CD4-positive, alpha-beta T cell treated with Interleukin-1 beta for 1 hour (primary cell): ENCODE measurements around the gene RUNX1.
A peak's percentile ranks its signal among the peaks of the same experiment; 100 is the strongest.

Source experiments
- DNase-seq, 2 donors: peaks; one replicate each; pipeline ENCODE4 v3.0.0-alpha.2; 2020 to 2022

RUNX1 gene

DNA sequence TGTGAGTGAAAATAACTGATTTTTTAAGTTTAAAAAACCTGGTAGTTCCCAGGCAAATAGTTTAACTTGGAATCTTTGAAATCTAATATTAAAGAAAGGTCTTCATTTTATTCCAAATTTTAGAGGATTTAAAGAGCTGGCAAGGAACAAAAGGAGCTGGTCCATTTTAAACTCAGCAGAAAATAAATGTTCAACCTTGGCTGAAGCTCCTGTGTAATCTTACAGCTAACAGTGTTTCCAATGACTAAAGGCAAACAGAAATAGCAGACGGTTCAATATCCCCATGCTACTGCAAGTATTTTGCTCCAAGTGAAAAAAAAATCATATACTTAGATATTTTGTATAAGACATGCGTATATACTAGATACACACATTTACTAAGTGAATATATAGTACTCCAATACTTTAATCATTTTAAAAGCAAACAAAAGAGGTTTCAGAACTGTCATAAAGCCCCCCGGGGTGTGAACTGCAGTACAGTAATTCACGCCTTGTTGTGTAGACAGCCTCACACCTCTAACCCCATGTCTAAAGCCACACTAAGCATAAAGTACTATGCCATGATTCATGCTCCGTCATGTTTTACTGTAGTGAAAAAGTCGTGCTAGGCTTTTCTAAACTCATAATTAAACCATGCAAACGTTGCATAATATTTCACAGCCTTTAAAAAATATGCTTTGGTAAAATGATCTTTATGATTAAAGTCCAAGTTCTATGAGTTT lies 248.1 kb downstream of the RUNX1 start:
- DNase-seq = peak in 1 of 2 donors; percentile 11

DNA sequence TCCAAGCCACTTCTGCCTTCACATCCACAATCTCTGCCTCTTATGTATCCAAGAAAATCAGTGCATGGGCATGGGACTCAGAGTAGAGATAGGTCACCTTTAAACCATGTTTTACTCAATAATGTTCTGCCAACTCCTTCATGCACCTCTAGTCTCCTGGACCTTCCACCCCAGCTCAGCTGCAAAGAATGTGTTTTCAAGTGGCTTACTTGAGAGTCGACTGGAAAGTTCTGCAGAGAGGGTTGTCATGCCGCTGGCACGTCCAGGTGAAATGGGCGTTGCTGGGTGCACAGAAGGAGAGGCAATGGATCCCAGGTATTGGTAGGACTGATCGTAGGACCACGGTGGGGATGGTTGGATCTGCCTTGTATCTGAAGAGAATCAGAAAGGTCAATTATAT lies 250.0 kb downstream of the RUNX1 start:
- no peak for DNase-seq

DNA sequence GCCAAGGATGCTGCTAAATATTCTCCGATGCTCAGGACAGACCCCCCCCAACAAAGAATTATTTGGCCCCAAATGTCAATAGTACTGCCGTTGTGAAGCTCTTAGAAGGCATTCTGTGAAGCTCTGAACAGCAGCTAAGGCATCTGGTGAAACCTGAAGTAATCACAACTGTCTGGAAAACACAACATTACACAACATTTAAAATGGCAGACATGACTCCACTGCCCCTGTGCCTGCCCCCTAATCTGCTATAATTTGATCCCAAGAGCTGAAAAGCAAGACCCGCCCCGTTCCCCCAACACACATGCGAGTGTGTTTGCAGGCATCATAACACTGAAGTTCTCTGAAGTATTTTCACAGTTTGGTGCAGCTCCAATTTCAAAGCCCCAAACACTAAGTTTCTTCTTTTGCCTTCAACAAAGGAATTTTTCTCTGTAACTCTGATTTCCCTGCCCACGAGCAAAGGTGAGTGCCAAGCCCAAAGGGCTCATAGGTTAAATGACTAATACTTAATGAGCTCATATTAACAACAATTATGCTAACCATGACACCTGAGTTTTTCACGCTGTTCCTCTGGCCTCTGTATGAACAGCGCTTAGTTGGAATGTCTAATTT lies 251.1 kb downstream of the RUNX1 start:
- DNase-seq = no peak

DNA sequence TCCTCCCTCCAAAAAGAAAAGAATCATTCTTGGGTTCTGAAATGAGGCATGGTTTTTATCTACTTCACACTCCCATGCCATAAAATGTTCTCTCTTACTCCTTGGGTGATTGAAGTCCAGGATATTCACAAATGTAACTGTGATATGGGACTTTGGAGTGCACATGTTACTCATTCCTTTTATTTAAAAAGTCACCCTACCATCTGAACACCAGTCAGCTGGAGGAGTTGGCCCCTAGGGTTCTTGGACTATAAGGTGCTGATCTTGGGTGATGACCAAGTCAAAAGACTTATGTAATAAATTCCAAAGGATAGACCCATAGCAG lies 251.9 kb downstream of the RUNX1 start:
- no peak for DNase-seq

DNA sequence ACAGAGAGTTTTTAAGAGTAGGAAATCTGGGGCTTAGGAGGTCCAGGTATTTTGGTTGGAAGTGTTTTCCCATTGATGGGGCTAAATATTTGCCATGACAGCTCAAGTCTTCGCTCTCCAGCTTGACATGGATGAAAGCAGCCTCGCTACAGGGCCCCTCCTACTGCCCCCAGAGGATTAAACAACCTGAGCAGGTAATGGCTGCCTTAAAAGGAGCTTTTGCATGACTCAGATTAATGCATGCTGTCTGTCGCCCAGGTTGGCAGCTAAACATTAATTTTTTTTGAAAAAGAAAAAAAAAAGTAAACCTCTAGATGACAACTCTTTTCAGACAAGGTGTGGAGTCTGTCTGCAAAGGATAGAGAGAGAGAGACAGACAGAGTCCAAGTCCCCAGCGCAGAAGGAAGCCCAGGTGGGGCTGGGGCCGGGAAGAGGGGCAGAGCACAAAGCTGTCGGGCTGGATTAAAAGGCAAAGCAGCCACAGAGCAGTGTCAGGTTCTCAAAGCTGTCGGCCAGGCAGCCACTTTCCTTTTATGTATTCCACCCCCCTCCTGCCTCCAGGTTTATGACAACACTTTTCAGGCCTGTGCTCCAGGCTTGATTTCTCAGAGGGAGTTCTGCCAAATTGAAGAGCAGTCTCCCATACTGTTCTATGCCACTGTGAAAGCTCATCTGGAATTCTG lies 252.4 kb downstream of the RUNX1 start:
- DNase-seq = no peak

DNA sequence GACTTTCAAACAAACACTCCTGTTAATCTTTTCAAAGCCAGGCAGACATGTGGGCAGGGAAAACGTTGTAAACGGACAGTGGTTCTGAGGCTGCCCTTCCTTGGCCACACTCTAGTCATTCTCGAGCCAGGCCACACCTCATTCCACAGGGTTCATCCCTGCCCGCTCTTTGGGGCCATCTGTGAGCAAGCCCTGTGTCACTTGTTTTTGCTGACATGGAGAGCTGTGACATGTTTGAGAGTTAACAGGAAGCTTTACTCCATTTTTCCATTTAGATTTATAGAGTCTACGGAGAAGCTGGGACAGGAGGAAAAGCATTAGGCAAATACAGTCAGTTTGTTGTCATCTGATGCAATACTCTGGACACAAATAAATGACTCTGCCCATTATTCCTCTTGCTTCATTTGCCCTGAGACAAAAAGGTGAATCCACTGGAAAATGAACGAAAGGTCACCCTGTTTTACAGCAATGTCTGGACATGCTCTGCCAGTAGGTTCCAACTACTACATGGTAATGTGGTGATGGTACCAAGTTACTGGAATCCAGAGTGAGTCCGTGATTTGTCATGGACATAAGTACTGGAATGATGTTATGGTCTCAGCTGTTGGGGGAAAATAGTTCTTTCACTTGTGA lies 253.4 kb downstream of the RUNX1 start:
- DNase-seq = no peak

DNA sequence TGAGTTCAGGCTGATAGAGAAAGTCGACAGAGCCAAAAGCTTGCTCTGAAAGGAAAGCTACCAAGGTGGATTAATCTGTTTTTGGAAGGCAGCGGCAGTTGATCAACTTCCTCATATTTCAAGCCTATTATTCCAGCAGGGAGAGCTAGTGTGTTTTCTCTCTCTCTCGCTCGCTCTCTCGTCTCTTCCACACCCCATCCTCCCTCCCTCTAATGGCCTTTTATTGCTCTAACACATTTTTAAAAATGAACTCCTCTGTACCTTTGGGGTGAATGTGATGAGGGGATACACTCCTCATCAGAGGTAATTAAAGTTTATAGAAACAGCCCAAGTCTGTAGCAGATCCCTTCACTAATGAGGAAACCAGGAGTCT lies 253.9 kb downstream of the RUNX1 start:
- DNase-seq = no peak

DNA sequence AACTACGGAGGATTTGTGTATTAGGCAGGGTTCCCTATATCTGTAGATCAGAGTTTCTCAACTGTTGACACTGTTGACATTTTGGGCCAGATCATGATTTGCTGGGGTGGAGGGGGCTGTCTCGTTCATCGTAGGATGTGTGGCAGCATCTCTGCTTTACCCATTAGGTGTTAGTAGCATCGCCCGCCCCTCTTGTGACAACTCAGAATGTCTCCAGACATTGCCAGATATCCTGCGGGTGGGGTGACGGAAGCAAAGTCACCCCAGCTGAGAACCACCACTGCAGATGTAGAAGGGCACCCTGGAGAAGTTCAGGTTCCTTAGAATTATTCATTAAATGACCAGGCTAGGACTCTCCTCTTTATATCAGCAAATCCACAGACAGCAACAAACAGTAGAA lies 254.4 kb downstream of the RUNX1 start:
- no peak for DNase-seq

DNA sequence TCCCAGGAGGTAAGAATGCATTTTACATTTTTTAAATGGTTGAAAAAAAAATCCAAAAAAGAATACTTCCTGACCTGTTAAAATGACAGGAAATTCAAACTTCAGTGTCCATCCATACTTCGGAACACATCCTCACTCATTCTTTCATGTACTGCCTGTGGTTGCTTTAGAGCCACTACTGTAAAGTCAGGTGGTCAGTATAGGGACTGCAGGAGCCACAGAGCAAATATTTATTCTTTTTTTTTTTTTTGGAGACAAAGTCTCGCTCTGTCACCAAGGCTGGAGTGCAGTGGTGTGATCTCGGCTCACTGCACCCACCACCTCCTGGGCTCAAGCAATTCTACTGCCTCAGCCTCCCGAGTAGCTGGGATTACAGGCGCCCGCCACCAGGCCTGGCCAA lies 255.6 kb downstream of the RUNX1 start:
- no peak for DNase-seq

DNA sequence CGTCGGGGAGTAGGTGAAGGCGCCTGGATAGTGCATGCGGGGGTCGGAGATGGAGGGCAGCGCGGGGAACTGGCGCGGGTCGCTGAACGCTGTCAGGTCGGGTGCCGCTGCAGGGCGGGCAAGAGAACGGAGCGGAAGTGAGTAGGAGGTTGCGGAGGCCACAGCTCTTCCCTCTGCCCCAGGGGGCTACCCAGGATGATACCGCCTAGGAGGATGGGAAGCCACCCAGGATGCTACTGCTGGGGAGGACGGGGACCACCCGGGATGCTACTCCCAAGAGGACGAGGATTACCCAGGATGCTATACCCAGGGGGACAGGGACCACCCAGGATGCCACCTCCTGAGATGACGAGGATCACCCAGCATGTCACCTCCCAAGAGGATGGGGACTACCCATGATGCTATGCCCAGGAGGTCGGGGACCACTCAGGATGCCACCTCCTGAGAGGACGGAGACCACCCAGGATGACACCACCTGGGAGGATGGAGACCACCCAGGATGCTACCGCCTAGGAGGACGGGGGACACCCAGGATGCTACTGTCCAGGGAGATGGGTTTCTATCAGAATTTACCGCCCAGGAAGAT lies 256.5 kb downstream of the RUNX1 start:
- DNase-seq = no peak

DNA sequence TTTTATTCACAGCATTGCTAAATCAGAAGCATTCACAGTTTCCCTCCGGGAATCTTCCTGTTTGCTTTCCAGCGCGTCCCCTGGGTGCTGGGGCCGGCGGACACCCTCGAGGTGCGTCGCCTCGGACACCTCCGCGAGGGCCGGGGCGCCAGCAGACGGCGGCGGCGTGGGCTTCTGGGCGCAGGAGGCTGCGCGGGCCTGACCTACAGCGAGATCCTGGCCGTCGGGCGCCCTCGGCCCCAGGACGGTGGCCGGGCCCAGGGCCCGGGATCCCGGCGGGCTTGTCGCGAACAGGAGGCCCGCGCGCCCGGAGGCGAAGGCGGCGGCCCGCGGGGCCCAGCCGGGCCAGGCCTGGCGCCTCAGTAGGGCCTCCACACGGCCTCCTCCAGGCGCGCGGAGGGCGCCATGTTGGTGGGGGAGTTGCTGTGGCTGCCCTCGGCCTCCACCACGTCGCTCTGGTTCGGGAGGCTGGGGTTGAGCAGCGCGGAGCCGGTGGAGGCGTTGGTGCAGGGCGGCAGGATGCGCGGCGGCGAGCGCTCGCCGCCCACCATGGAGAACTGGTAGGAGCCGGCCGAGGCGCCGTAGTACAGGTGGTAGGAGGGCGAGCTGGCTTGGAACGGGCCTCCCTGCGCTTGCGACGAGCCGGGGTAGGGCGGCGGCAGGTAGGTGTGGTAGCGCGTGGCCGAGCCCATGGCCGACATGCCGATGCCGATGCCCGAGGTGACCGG lies 257.2 kb downstream of the RUNX1 start:
- no peak for DNase-seq

DNA sequence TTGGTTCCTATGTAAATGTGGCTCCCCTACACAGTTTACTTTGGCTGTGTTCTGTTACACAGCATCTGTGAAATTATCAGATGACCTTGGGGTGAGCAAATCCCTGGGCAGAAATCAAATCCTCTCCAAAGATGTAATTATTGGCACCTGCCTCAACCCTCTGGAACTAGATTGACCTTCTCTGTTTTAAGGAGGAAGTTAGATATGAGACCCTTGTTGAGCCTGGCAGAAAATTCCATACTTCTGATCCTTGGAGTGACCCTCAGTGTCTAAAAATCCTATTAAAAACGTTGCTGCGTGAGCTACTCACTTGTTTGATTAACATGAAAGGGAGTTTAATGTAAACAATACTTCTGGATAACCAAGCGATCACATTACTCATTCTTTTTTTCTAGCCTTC lies 258.3 kb downstream of the RUNX1 start:
- no peak for DNase-seq

DNA sequence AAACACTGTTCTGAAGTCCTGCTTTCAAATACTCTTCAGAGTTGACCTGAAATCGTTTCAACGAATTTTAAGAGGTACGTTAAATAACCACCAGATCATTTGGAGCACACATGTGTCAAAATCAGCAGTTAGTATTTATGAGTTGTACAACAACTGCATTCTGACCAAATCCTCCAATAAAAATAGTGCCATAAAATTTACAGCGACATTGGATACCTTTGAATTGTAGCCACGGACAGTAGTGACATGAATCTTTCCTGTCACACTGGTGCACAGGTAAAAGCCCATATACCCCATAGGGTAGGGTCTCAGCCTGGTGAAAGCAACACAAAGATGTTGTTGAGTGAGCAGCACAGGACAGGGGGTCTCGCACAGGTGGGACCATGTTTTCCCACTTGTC lies 258.8 kb downstream of the RUNX1 start:
- no peak for DNase-seq

DNA sequence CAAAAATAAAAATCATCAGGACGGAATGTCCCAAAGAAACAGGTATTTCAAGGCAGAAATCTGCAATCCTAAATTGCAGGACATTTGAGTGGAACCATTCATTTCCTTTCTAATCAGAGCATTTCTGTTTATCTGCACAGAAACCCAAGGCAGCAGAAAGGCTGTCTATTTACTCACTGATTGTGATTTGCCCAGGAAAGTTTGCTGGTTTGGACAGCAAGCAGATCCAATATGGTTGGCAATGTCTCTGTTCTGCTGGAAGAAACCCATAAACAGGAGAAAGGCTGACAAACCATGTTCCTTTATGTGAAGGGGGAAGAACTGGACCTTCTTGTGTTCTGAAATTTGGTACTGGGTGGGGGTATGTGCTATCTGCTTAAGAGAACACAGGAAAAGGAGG lies 260.2 kb downstream of the RUNX1 start:
- no peak for DNase-seq

DNA sequence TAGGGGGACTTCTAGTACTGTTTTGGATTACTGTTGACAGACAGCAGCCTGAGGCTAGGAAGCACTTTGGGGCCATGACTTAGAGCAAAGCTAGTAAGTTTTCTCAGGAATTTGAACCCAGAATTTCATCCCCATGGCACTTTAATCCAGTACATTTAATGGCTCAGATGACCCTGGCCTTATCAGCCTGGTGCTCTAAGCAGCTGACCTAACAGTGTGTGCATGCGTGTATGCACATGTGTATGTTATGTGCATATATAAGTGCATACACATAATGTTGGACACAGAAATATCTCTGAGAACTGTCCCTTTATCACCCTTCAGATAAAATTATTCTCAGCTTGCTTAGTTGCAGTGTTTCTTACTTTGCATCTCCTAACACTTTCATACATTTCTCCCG lies 265.3 kb downstream of the RUNX1 start:
- no peak for DNase-seq

DNA sequence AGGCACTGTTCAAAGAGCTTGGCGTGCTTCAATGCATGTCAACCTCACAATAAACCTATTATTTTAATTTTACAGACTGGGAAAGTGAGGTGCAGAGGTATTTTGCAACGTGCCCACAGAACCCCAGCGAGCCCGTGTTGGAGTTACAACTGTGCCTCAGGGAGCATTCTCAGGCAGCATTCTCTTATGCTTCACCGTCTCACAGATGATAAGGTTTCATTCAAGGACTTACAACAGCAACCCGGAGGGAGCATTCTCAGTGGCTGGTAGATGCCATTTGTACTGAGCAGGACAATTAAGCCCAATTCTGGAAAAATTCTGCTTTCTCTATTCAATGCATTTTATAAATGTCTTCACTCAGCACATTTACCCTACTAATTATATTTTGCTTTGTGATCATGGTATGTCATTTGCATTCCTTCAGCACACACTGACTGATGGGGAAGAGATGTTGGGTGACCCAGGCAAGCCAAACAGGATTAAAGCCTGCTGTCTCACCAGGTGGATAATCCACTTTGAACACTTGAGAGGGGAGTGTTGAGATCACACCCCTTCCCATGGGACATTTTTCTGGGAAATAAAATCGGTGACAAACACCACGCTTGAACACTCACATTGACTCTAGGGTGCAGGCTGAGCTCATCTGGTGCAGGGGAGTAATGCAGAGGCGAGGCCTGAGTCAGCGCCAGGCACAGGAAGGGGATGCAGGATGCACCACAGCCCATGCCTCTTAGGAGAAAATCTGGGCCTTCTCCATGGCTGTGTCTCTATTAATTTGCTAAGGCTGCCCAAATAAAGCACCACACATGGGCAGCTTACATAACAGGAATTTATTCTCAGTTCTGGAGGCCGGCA lies 266.4 kb downstream of the RUNX1 start:
- DNase-seq = no peak

DNA sequence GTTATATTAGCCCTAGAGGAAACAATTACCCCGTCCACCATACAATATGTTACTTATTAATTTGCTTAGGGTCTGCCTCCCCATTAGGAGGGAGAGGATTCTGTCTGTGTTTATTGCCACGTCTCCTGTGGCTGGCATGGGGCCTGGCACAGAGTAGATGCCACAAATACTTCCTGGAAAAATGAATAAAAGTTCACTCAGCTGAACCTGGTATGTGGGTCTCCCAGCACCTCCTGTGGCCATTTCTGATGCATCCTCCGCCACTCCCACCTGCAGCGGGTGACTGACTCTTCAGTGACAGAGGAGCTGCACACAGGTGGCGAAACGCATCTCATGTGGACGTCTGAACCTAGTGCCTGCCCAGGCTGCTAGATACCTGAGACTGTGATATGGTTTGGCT lies 267.6 kb downstream of the RUNX1 start:
- no peak for DNase-seq

DNA sequence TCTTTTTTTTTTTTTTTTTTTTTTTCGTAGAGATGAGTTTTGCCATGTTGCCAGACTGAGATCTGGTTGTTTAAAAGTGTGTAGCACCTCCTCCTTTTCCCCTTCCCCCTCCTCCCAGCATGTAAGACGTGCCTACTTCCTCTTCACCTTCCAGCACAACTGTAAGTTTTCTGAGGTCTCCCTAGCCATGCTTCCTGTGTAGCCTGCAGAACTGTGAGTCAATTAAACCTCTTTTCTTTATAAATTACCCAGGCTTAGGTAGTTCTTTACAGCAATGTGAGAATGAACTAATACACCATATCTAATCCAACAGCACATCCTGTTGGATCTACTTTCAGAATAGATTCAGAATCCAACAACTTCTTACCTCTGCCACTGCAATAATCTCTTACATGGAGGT lies 269.2 kb downstream of the RUNX1 start:
- no peak for DNase-seq

DNA sequence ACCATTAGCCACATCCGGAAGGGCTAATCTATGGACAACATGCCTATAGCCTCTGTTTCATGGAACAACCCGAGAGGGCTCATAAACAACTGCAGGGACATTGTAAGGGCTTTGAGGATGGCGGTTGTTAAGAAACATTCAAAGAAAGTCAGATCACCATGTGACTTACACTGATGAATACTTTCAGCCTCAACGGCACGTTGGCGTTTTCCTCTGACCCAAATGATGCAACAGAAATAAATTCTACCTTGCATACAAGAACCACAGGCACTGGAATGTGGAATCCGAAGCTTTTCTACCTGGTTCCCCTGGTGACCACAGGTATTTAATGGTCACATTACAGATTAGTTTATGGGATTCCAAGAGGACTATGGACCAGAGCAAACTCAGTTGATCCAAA lies 273.3 kb downstream of the RUNX1 start:
- DNase-seq = no peak

DNA sequence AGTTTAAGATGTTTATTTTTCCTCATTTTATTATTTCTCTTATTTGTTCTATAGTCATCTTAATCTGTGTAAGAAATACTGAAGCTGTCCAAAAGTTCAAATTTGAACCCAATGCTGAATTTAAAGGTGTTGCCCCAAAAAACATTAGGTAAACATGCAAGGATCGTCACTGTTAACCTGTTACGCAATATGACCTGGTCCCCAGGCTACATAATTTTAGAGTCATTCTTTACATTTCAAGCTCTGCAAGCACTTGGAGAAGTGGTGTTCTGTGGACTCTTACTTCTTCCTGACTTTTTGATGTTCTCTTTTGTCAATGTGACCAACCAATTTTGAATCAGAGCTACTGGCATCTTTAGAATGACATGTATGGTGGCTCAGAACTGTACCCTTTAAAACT lies 274.4 kb downstream of the RUNX1 start:
- DNase-seq = no peak

DNA sequence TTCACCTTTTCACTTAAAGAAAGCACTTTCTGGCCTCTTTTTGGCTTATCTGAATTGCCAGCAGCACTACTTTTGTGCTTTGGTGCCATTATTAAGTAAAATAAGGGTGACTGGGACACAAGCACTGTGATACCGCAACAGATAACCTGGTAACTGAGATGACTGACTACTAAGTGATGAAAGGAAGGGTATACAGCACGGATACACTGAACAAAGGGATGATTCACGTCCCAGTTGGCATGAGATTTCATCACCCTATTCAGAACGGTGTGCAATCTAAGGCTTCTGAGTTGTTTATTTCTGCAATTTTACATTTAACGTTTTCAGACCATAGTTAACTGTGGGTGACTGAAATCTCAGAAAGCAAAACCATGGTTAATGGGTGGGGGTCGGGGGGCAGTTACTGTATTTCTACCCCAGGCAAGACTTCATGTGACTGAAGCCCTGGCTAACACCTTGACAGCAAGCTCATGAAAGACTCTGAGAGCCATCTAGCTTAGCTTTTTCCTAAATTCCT lies 277.5 kb downstream of the RUNX1 start:
- no peak for DNase-seq

DNA sequence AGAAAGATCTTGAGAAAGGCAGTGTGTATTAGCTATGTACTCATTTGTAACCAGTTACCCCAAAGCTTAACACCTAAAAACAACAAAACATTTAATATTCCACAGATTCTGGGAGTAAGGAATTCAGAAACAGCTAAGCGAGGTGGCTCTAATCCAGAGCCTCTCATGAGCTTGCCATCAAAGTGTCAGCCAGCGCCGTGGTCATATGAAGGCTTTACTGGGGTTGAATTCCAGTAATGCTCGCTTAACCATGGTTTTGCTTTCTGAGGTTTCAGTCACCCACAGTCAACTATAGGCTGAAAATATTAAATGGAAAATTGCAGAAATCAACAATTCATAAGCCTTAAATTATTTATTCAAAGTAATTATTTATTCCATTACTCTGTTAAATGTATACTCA lies 278.5 kb downstream of the RUNX1 start:
- DNase-seq = no peak
